ENCODE data around the gene ANAPC15.

ANAPC15 gene

GRCh38 chr11:72123117-72123653, 10.7 kb upstream of the ANAPC15 start:
- DNase-seq: no peak

- DNase-seq: no peak
These were observed 10.1 kb upstream of the ANAPC15 start for GRCh38 chr11:72122607-72123006.

- no peak for DNase-seq
These were observed 8.4 kb upstream of the ANAPC15 start for GRCh38 chr11:72120930-72121329.

- no peak for DNase-seq
These were observed 6.7 kb upstream of the ANAPC15 start for GRCh38 chr11:72119198-72119597.

GRCh38 chr11:72116019-72116755, 3.7 kb upstream of the ANAPC15 start:
- no peak for DNase-seq

GRCh38 chr11:72114570-72114969, 2.1 kb upstream of the ANAPC15 start:
- DNase-seq: no peak

GRCh38 chr11:72112978-72113808, 698 bp upstream of the ANAPC15 start:
- no peak for DNase-seq

GRCh38 chr11:72111300-72112142, 974 bp downstream of the ANAPC15 start:
- no peak for DNase-seq

GRCh38 chr11:72105888-72106287, 6.6 kb downstream of the ANAPC15 start, which contains the start of gene TOMT:
Gene TOMT (plus strand): TSS chr11:72105924. CDS start chr11:72105952, 28 bp downstream.
- no peak for DNase-seq

- no peak for DNase-seq
These were observed 8.7 kb downstream of the ANAPC15 start for GRCh38 chr11:72103754-72104167.

GRCh38 chr11:72102946-72103753, 9.3 kb downstream of the ANAPC15 start, which contains the start of gene LAMTOR1:
Gene LAMTOR1 (minus strand): TSS chr11:72103297. CDS start chr11:72103224, 73 bp downstream.
- peak; percentile 95 to 97 for DNase-seq

- no peak for DNase-seq
These were observed 9.9 kb downstream of the ANAPC15 start for GRCh38 chr11:72102631-72102945.

GRCh38 chr11:72102162-72102561, 10.3 kb downstream of the ANAPC15 start:
- no peak for DNase-seq

GRCh38 chr11:72100462-72100861, 12.0 kb downstream of the ANAPC15 start:
- no peak for DNase-seq

- no peak for DNase-seq
These were observed 12.5 kb downstream of the ANAPC15 start for GRCh38 chr11:72100009-72100408.

GRCh38 chr11:72098741-72099140, 13.8 kb downstream of the ANAPC15 start:
- no peak for DNase-seq

- peak in 1 of 2 experiments; percentile 36 for DNase-seq
These were observed 21.2 kb downstream of the ANAPC15 start for GRCh38 chr11:72091292-72091691.

GRCh38 chr11:72088076-72088808, 24.3 kb downstream of the ANAPC15 start:
- no peak for DNase-seq

- no peak for DNase-seq
These were observed 26.7 kb downstream of the ANAPC15 start for GRCh38 chr11:72085621-72086351.

- no peak for DNase-seq
These were observed 27.5 kb downstream of the ANAPC15 start for GRCh38 chr11:72084965-72085364.
